Smooth muscle cell (in vitro differentiated cells): ENCODE data around the gene GPR152. TPM values are rescaled to one million over a fixed set of nuclear protein-coding genes. Genes with fewer than 3 reads are reported as not detected.

ENCODE experiments used
- DNase-seq: peaks from one replicate; lab custom pipeline; 2025; ENCODE audit not compliant: unreplicated experiment; lab: John Stamatoyannopoulos, UW
- H2AFZ ChIP-seq: fragments of 200-600 bp; sonication (generic); 2 replicates; pipeline ENCODE4 v1.6.0; 2016; ENCODE audit warnings: antibody characterized with exemption, low read depth, mild to moderate bottlenecking
- H3F3A ChIP-seq: fragments of 200-600 bp; sonication (generic); 2 replicates; pipeline ENCODE4 v1.6.0; 2017; ENCODE audit warnings: antibody characterized with exemption, low read depth
- H3K27ac ChIP-seq: fragments of 200-600 bp; sonication (generic); 2 replicates; pipeline ENCODE4 v1.5.1; 2016; ENCODE audit warnings: low read depth, mild to moderate bottlenecking
- H3K27me3 ChIP-seq: fragments of 200-600 bp; sonication (generic); 2 replicates; pipeline ENCODE4 v1.6.1; 2016; ENCODE audit warnings: low read depth, mild to moderate bottlenecking
- H3K36me3 ChIP-seq: fragments of 200-600 bp; sonication (generic); 2 replicates; pipeline ENCODE4 v1.5.1; 2016; ENCODE audit warnings: low read depth
- H3K4me1 ChIP-seq: fragments of 200-600 bp; sonication (generic); 2 replicates; pipeline ENCODE4 v1.5.1; 2016; ENCODE audit warnings: low read depth
- H3K4me2 ChIP-seq: fragments of 200-600 bp; sonication (generic); 2 replicates; pipeline ENCODE4 v1.6.0; 2016; ENCODE audit warnings: mild to moderate bottlenecking
- H3K4me3 ChIP-seq: fragments of 200-600 bp; sonication (generic); 2 replicates; pipeline ENCODE4 v1.5.1; 2016; ENCODE audit warnings: mild to moderate bottlenecking
- H3K79me2 ChIP-seq: fragments of 200-600 bp; sonication (generic); 2 replicates; pipeline ENCODE4 v1.6.0; 2016; ENCODE audit warnings: low read depth, mild to moderate bottlenecking
- H3K9ac ChIP-seq: fragments of 200-600 bp; sonication (generic); 2 replicates; pipeline ENCODE4 v1.6.0; 2016; ENCODE audit warnings: low read depth
- H3K9me3 ChIP-seq: fragments of 200-600 bp; sonication (generic); replicated peaks from 2 replicates; pipeline ENCODE4 v1.5.1; 2016; ENCODE audit warnings: low read depth
- H4K20me1 ChIP-seq: fragments of 200-600 bp; sonication (generic); 2 replicates; pipeline ENCODE4 v1.6.0; 2016; ENCODE audit warnings: low read depth
- WGBS: methylation state at CpG from one replicate; pipeline ENCODE4 v1.1.7; 2016; ENCODE audit warnings: low lambda C conversion rate; 5-methylcytosine and 5-hydroxymethylcytosine counted together
- polyA plus RNA-seq: library from polyadenylated mRNA; unstranded; fragments of >200 nt; fragmentation: Nextera tagmentation; extraction: Ambion mirVana; gene quantifications from 2 replicates; pipeline ENCODE4 v1.2.1, GENCODE V29; 2016
- total RNA-seq: library from RNA; depleted of rRNA; stranded (reverse); fragments of >200 nt; gene quantifications from 2 replicates; pipeline ENCODE4 v1.2.3, GENCODE V29; 2014
- TF ChIP-seq, protein P1 (sequence below): fragments of 200-600 bp; sonication (generic); IDR thresholded peaks from 2 replicates; pipeline ENCODE4 v1.5.1; 2017; ENCODE audit warnings: borderline replicate concordance, mild to moderate bottlenecking, antibody characterized with exemption; ENCODE audit not compliant: insufficient read depth, poor library complexity, severe bottlenecking

GPR152 gene
- total and polyA plus RNA-seq, 2 experiments from 2014 or later, result 0.27 TPM; not detected in 1

DNA sequence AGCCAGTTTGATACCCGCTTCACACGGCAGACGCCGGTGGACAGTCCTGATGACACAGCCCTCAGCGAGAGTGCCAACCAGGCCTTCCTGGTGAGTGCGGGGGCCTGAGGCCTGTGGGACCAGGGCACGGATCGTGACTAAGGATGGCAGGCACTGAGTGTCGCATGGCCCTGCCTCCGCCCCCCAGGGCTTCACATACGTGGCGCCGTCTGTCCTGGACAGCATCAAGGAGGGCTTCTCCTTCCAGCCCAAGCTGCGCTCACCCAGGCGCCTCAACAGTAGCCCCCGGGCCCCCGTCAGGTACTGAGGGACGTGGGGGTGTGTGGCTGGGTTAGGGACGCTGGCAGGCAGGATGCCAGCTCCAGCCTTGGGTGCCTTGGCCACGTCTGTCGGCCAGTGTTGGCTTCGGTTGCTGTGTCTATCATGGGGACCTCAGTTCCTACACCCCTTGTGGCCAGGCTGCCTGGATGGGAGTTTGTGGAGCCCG lies 18.1 kb downstream of the GPR152 start:
- H3K79me2 ChIP-seq, result peaks cover 13% of the 10 kb centered on the region
- no peak overlapping the region for H3K4me3 ChIP-seq
- TF ChIP-seq, protein P1, sequence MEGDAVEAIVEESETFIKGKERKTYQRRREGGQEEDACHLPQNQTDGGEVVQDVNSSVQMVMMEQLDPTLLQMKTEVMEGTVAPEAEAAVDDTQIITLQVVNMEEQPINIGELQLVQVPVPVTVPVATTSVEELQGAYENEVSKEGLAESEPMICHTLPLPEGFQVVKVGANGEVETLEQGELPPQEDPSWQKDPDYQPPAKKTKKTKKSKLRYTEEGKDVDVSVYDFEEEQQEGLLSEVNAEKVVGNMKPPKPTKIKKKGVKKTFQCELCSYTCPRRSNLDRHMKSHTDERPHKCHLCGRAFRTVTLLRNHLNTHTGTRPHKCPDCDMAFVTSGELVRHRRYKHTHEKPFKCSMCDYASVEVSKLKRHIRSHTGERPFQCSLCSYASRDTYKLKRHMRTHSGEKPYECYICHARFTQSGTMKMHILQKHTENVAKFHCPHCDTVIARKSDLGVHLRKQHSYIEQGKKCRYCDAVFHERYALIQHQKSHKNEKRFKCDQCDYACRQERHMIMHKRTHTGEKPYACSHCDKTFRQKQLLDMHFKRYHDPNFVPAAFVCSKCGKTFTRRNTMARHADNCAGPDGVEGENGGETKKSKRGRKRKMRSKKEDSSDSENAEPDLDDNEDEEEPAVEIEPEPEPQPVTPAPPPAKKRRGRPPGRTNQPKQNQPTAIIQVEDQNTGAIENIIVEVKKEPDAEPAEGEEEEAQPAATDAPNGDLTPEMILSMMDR, result no peak
- WGBS, result 96% methylated on average over 23 of the region's 23 CpGs
- no peaks in the 10 kb centered on the region for H3K4me1 ChIP-seq
- no peak overlapping the region for H3K9ac ChIP-seq
- no peak overlapping the region for H3K27ac ChIP-seq
- no peaks in the 10 kb centered on the region for H3K36me3 ChIP-seq
- H3K27me3 ChIP-seq, result no peaks in the 10 kb centered on the region
- H4K20me1 ChIP-seq, result no peaks in the 10 kb centered on the region
- no peak for DNase-seq
- no peak overlapping the region for H3K4me2 ChIP-seq
- no peaks in the 10 kb centered on the region for H3F3A ChIP-seq
- no peak overlapping the region for H2AFZ ChIP-seq
- H3K9me3 ChIP-seq, result no peaks in the 10 kb centered on the region

DNA sequence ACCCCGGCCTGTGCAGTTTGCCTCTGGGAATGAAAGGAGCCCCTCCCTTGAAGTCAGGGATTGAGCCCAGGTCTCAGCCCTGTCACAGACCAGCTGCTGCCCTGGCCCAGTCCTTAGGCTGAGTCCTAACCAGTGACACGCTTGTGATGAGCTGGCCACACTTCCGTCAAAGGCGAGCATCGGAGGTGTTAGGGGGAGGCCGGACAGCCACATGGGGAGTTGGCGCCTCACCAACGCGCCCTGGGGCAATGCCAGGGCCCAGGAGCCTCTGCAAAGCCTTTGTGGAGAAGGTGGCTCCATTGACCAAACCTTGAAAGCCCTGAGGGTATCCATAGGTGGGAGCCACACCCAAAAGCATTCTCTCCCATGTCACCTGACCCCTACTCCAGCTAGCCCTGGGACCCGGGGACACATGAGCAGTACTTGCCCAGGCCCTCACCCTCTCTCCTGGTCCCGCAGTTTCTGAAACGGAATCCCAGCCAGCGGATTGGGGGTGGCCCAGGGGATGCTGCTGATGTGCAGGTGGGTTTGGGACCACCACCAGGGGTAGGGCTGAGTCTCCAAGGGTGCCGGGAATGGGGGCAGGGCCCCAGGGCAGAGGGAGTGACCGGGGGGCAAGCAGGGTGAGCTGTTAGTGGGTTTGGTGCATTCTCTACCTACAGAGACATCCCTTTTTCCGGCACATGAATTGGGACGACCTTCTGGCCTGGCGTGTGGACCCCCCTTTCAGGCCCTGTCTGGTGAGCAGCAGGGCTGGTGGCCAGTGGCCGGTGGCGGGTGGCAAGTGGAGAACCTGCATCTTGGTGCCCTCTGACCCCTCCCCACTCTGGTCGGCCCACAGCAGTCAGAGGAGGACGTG lies 18.8 kb downstream of the GPR152 start:
- 94% methylated on average over 22 of the region's 22 CpGs for WGBS
- Histone ChIP-seq H3K27me3 (no peaks in the 10 kb centered on the region), H2AFZ (no peak overlapping the region), H4K20me1 (no peaks in the 10 kb centered on the region), H3K4me3 (no peak overlapping the region), H3K4me1 (no peaks in the 10 kb centered on the region), H3K4me2 (no peak overlapping the region), H3F3A (no peaks in the 10 kb centered on the region), H3K9me3 (no peaks in the 10 kb centered on the region), H3K79me2 (peaks cover 19% of the 10 kb centered on the region), H3K9ac (no peak overlapping the region), H3K27ac (no peak overlapping the region), H3K36me3 (no peaks in the 10 kb centered on the region)
- no peak for DNase-seq
- TF ChIP-seq, protein P1, result no peak

DNA sequence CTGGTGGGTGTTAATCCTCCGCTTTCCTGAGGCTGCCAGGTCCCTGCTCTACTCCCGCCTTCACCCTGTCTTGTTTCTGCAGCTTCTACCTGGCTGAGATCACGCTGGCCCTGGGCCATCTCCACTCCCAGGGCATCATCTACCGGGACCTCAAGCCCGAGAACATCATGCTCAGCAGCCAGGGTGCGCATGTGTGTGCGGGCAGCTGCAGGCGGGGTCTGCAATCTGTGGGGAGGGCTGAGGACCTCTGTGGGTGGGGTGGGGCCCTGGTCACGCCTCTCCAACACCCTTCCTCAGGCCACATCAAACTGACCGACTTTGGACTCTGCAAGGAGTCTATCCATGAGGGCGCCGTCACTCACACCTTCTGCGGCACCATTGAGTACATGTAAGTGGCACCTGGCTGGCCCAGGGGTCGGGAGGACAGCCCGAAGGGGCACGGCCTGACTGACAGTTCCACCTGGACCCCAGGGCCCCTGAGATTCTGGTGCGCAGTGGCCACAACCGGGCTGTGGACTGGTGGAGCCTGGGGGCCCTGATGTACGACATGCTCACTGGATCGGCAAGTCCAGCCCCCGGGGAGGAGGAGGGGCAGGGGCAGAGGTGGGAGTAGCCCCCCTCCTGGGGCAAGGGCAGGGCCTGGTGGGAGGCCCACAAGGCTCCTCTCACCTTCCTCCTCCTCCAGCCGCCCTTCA lies 19.7 kb downstream of the GPR152 start:
- WGBS, result 96% methylated on average over 20 of the region's 22 CpGs
- TF ChIP-seq, protein P1, result no peak
- Histone ChIP-seq H3K4me3 (no peak overlapping the region), H3K79me2 (peaks cover 24% of the 10 kb centered on the region), H3K36me3 (no peaks in the 10 kb centered on the region), H2AFZ (no peak overlapping the region), H3K9me3 (no peaks in the 10 kb centered on the region), H3K27me3 (no peaks in the 10 kb centered on the region), H3K4me2 (no peak overlapping the region), H4K20me1 (no peaks in the 10 kb centered on the region), H3K9ac (no peak overlapping the region), H3K4me1 (no peaks in the 10 kb centered on the region), H3K27ac (no peak overlapping the region), H3F3A (no peaks in the 10 kb centered on the region)
- DNase-seq, result no peak
